ENCODE results near the gene DMRTC2. TPM values are rescaled to one million over a fixed set of nuclear protein-coding genes. Genes with fewer than 3 reads are reported as not detected.

Gene DMRTC2
- total and polyA plus RNA-seq, 2 of the 8 experiments (the other 6 are each of a cell fraction or from before 2014, with no cell fraction given): not detected

- Histone ChIP-seq H3K36me3 (ENCODE audit: control insufficient read depth in 2 of 4, insufficient read depth in 4 of 4, low read length in 3 of 4) (peaks cover 0 to 2% (median 0%) of the 10 kb centered on the region in 4 experiments; a peak in 1 of 8 replicates), H2BK15ac (ENCODE audit: low read length) (no peak overlapping the region), H2BK20ac (ENCODE audit: low read length) (no peak overlapping the region), H3K9ac (replicated peaks in 1 of 4; ENCODE audit: extremely low read depth in 1 of 4, low read depth in 3 of 4, low read length in 3 of 4) (peak overlapping the region; percentile 42 to 80 (median 50); a peak in 6 of 7 replicates), H2BK5ac (ENCODE audit: low read depth, low read length) (no peak overlapping the region), H3K56ac (replicated peaks; ENCODE audit: insufficient read length, low read depth, low read length) (peak overlapping the region; percentile 62), H3K4me1 (replicated peaks in 1 of 4; ENCODE audit: control insufficient read depth in 3 of 4, insufficient read depth in 4 of 4, low read length in 3 of 4) (peaks cover 3 to 21% (median 12%) of the 10 kb centered on the region in 4 experiments), H3K79me1 (ENCODE audit: low read depth, low read length) (peaks cover 2% of the 10 kb centered on the region; the same call in 1 of the 2 replicates), H2BK12ac (ENCODE audit: low read depth, low read length) (no peak overlapping the region), H3K23ac (ENCODE audit: insufficient read length) (no peak overlapping the region), H2BK120ac (replicated peaks; ENCODE audit: low read depth, low read length) (no peak overlapping the region), H3K9me3 (ENCODE audit: insufficient read depth in 2 of 2, low read depth in 1 of 2, low read length in 1 of 2) (no peaks in the 10 kb centered on the region), H3K23me2 (ENCODE audit: low read depth, low read length) (peaks cover 16% of the 10 kb centered on the region; the same call in 1 of the 2 replicates), H3K27ac (ENCODE audit: low read depth, low read length) (no peak overlapping the region), H3K4me3 (ENCODE audit: extremely low read depth in 1 of 4, insufficient read depth in 2 of 4, low read depth in 3 of 4, low read length in 4 of 4) (peak overlapping the region; percentile 81 to 97 (median 91)), H4K5ac (ENCODE audit: insufficient read length, low read depth, low read length) (no peak overlapping the region), H3K4ac (replicated peaks; ENCODE audit: insufficient read length, low read depth, low read length) (no peak overlapping the region), H3K14ac (ENCODE audit: insufficient read length) (no peak overlapping the region), H2AFZ (ENCODE audit: low read length) (0 out of 2 replicates have a peak overlapping the region, but pooled peaks have one; percentile 74), H4K20me1 (replicated peaks in 1 of 2; ENCODE audit: control insufficient read depth in 1 of 2, insufficient read depth in 2 of 2, low read length in 2 of 2) (peaks cover 3 to 6% of the 10 kb centered on the region in 2 experiments), H2AK5ac (ENCODE audit: low read depth, low read length) (no peak overlapping the region), H4K8ac (ENCODE audit: extremely low read depth, insufficient read depth, low read length) (no peak overlapping the region; the same call in 1 of the 2 replicates), H3K27me3 (replicated peaks in 1 of 4; ENCODE audit: control insufficient read depth in 3 of 4, extremely low read depth in 1 of 4, insufficient read depth in 3 of 4, low read length in 3 of 4) (peaks cover 1 to 18% (median 17%) of the 10 kb centered on the region in 4 experiments; a peak in 6 of 7 replicates), H3K79me2 (ENCODE audit: control insufficient read depth in 1 of 2, insufficient read depth in 2 of 2, low read length in 2 of 2) (peaks cover 0 to 3% of the 10 kb centered on the region in 2 experiments; a peak in 1 of 4 replicates), H3K4me2 (ENCODE audit: insufficient read depth in 1 of 2, low read depth in 2 of 2, low read length in 2 of 2) (peak overlapping the region; percentile 89), H4K91ac (replicated peaks; ENCODE audit: insufficient read length, low read length) (peak overlapping the region; percentile 49), H3K18ac (ENCODE audit: extremely low read depth, low read length) (peak overlapping the region; percentile 13; the same call in 1 of the 2 replicates)
- POLR2A ChIA-PET (ENCODE audit: partially characterized antibody): interaction anchor here (0.6 to 13.9 kb wide), 10 partner anchors 10 to 457 kb away, joined by 3 to 298 read pairs (median 3); partner anchors contain the start of genes B3GNT8 and RPS19
- CTCF ChIA-PET (ENCODE audit: partially characterized antibody): interaction anchor here (0.6 to 4.3 kb wide), 7 partner anchors 10 to 74 kb away, joined by 3 to 26 read pairs (median 3); partner anchors contain the start of genes ERFL and RABAC1
- WGBS, 2 experiments (ENCODE audit: extremely low coverage in 1 of 2, insufficient coverage in 1 of 2, insufficient read length in 1 of 2, insufficient replicate concordance in 2 of 2, low coverage in 1 of 2, low lambda C conversion rate in 2 of 2, missing lambda C conversion rate in 1 of 2): 1% methylated on average over 56 of the region's 66 CpGs; no CpG with 5 or more reads in 1 of the 2 experiments
- FAIRE-seq (no peak), DNase-seq (ENCODE audit: low read depth in 1 of 2, low spot score in 2 of 2) (peak; percentile 90 to 95)
- TF ChIP-seq RAD21 (IDR thresholded peaks at IDR 0.05 in 1 of 2, conservative IDR thresholded peaks at IDR 0.05 in 1 of 2; ENCODE audit: low read depth in 2 of 2, low read length in 2 of 2): peak in 1 of 2 experiments; percentile 12; a peak in 1 of 4 replicates
- peak; percentile 39 to 99; a peak in 1 of 4 replicates for TF ChIP-seq HDAC2 (IDR thresholded peaks at IDR 0.05; ENCODE audit: borderline replicate concordance in 1 of 2, low read depth in 2 of 2, low read length in 2 of 2)
- TF ChIP-seq POLR2A (IDR thresholded peaks at IDR 0.05; ENCODE audit: control extremely low read depth in 1 of 2, low read depth in 2 of 2, low read length in 2 of 2): peak in 1 of 2 experiments; percentile 76; a peak in 2 of 3 replicates
- TF ChIP-seq NANOG (IDR thresholded peaks at IDR 0.05; ENCODE audit: insufficient read depth, low read depth, low read length, poor library complexity, severe bottlenecking): no peak
- TF ChIP-seq SUZ12 (IDR thresholded peaks at IDR 0.05; ENCODE audit: low read length): no peak
- TF ChIP-seq KDM1A (IDR thresholded peaks at IDR 0.05; ENCODE audit: borderline replicate concordance, low read length): peak; percentile 95
- TF ChIP-seq SIRT6 (IDR thresholded peaks at IDR 0.05; ENCODE audit: low read length): no peak
- TF ChIP-seq YY1 (IDR thresholded peaks at IDR 0.05; ENCODE audit: low read depth, low read length): peak; percentile 64; the same call in 1 of the 2 replicates
Measured at GRCh38 chr19:41883821-41884733, 39.2 kb downstream of the DMRTC2 start.
